GM12878 (cell line): ENCODE data around the gene DNAJC11. TPM values are rescaled to one million over a fixed set of nuclear protein-coding genes. Genes with fewer than 3 reads are reported as not detected.

Experiments used
- ATAC-seq: fragments of 200-7000 bp; cut with Tn5 transposase; 3 replicates; pipeline ENCODE4 v1.9.1; 2020; ENCODE audit warnings: mild to moderate bottlenecking, moderate library complexity
- BruUV-seq: library from RNA; stranded (reverse); fragments of 400-500 nt; replicated peaks from 2 replicates; lab custom pipeline; 2021; lab: Mats Ljungman, UMichigan
- CTCF ChIA-PET: fragments of 300-600 bp; sonication (Branson Sonifier 250); formaldehyde crosslinking; extraction: SDS; loops from one replicate; lab custom pipeline; 2021; ENCODE audit warnings: inconsistent platforms; lab: Yijun Ruan, JAX
- POLR2A ChIA-PET: fragments of 350-600 bp; formaldehyde crosslinking; extraction: SDS; loops from one replicate; lab custom pipeline; 2021; ENCODE audit warnings: inconsistent platforms; lab: Charles Lee
- RAD21 ChIA-PET: fragments of 300-600 bp; sonication (Branson Sonifier 250); formaldehyde crosslinking; loops from one replicate; lab custom pipeline; 2023; ENCODE audit warnings: antibody characterized with exemption; ENCODE audit not compliant: unreplicated experiment; lab: Charles Lee
- SMC1A ChIA-PET: fragments of 300-600 bp; sonication (Branson Sonifier 250); formaldehyde crosslinking; loops from one replicate; lab custom pipeline; 2023; ENCODE audit not compliant: unreplicated experiment, uncharacterized antibody; lab: Charles Lee
- DNase-seq: peaks from one replicate; pipeline ENCODE4 v3.0.0-alpha.2; 2011; ENCODE audit warnings: low read depth, low spot score
- FAIRE-seq: peaks from 3 replicates; lab custom pipeline; 2011; peaks lifted over from hg19 to GRCh38; lab: Jason Lieb, UNC
- H2AFZ ChIP-seq: 2 replicates; pipeline ENCODE4 v1.6.0; 2011; ENCODE audit warnings: low read depth, low read length, control low read depth; ENCODE audit not compliant: control insufficient read depth
- H3K27ac ChIP-seq: 2 replicates; pipeline ENCODE4 v1.5.1; 2011; ENCODE audit warnings: control low read depth; ENCODE audit not compliant: control insufficient read depth, insufficient read depth
- H3K27me3 ChIP-seq, 2 experiments: replicated peaks in 1 of 2; 2 replicates each; pipeline versions ENCODE4 v1.6.0 to v1.6.1; 2011; ENCODE audit warnings: low read length in 1 of 2; ENCODE audit not compliant: control insufficient read depth in 2 of 2, insufficient read depth in 2 of 2
- H3K36me3 ChIP-seq, 2 experiments: 2 replicates each; pipeline ENCODE4 v1.5.1; 2011; ENCODE audit warnings: low read length in 1 of 2; ENCODE audit not compliant: control insufficient read depth in 2 of 2, insufficient read depth in 2 of 2
- H3K4me1 ChIP-seq: 2 replicates; pipeline ENCODE4 v1.6.1; 2011; ENCODE audit warnings: mild to moderate bottlenecking, low read length, moderate library complexity, mixed read lengths; ENCODE audit not compliant: control insufficient read depth, insufficient read depth
- H3K4me2 ChIP-seq: 2 replicates; pipeline ENCODE4 v1.6.0; 2011; ENCODE audit warnings: control low read depth; ENCODE audit not compliant: control insufficient read depth, insufficient read depth
- H3K4me3 ChIP-seq: fragments of 200-600 bp; sonication (generic); 2 replicates; pipeline ENCODE4 v1.5.1; 2016
- H3K79me2 ChIP-seq: 2 replicates; pipeline ENCODE4 v1.6.0; 2011; ENCODE audit warnings: low read length; ENCODE audit not compliant: control insufficient read depth, insufficient read depth
- H3K9ac ChIP-seq: 2 replicates; pipeline ENCODE4 v1.8.0; 2011; ENCODE audit warnings: low read length, control low read depth, mixed read lengths; ENCODE audit not compliant: control insufficient read depth, insufficient read depth
- H3K9me3 ChIP-seq: replicated peaks from 3 replicates; pipeline ENCODE4 v1.5.1; 2011; ENCODE audit warnings: mild to moderate bottlenecking, low read length; ENCODE audit not compliant: control insufficient read depth, insufficient read depth
- H4K20me1 ChIP-seq: 2 replicates; pipeline ENCODE4 v1.6.0; 2011; ENCODE audit not compliant: control insufficient read depth, insufficient read depth
- HCFC1 ChIP-seq: fragments of 150-350 bp; IDR thresholded peaks from 2 replicates; pipeline ENCODE4 v1.6.1; 2014; ENCODE audit warnings: low read length
- IRF3 ChIP-seq: fragments of 450-650 bp; IDR thresholded peaks from 2 replicates; pipeline ENCODE4 v1.6.1; 2014; ENCODE audit warnings: mild to moderate bottlenecking
- NBN ChIP-seq: fragments of 450-650 bp; IDR thresholded peaks from 2 replicates; pipeline ENCODE4 v1.6.1; 2016
- NKRF ChIP-seq: fragments of 450-650 bp; conservative IDR thresholded peaks from 2 replicates; pipeline ENCODE4 v1.6.1; 2017; ENCODE audit warnings: mild to moderate bottlenecking, moderate library complexity
- SREBF2 ChIP-seq: IDR thresholded peaks from 2 replicates; pipeline ENCODE4 v1.6.1; 2012; ENCODE audit warnings: mild to moderate bottlenecking, low read length
- STAT3 ChIP-seq: IDR thresholded peaks from 2 replicates; pipeline ENCODE4 v1.6.1; 2011; ENCODE audit warnings: low read depth, low read length, improper control_type of control experiment
- YBX1 ChIP-seq: fragments of 450-650 bp; IDR thresholded peaks from 2 replicates; pipeline ENCODE4 v1.6.1; 2016; ENCODE audit warnings: antibody characterized with exemption
- ZNF687 ChIP-seq: fragments of 450-650 bp; IDR thresholded peaks from 2 replicates; pipeline ENCODE4 v1.6.1; 2017; ENCODE audit warnings: mild to moderate bottlenecking, moderate library complexity
- WGBS: methylation state at CpG from one replicate; pipeline ENCODE4 v1.1.6; 2016; ENCODE audit warnings: low lambda C conversion rate; ENCODE audit not compliant: insufficient replicate concordance, insufficient coverage; ENCODE audit errors: missing lambda C conversion rate; 5-methylcytosine and 5-hydroxymethylcytosine counted together
- in situ Hi-C: fragments of 300-500 bp; cut with MboI; formaldehyde crosslinking; loops from 9 replicates; pipeline ENCODE4 v1.14.3; 2018; ENCODE audit warnings: mixed read lengths
- intact Hi-C: fragments of 100-400 bp; cut with micrococcal nuclease; formaldehyde crosslinking; loops from one replicate; pipeline ENCODE4 v1.14.2; 2022; ENCODE audit not compliant: unreplicated experiment
- polyA plus RNA-seq, 11 experiments: library from polyadenylated mRNA; depleted of rRNA in 4 of 11; unstranded in 6 of 11; stranded (reverse) in 5 of 11; fragments of >200 nt; fragmentation: Nextera tagmentation in 4 of 11; fragmentation: Illumina TruSeq in 1 of 11; extraction: Ambion mirVana in 4 of 11; extraction: Trizol in 1 of 11; gene quantifications; 1 replicate in 1 of 11; 2 replicates in 10 of 11; pipeline versions ENCODE4 v1.2.1 to v1.2.3, GENCODE V29; 2011 to 2016; ENCODE audit warnings: inconsistent platforms in 2 of 11, missing spikeins in 2 of 11, low read depth in 1 of 11
- total RNA-seq, 4 experiments: library from RNA; depleted of rRNA in 3 of 4; stranded (reverse); fragments of >200 nt in 3 of 4; fragmentation: Illumina TruSeq in 1 of 4; extraction: Trizol in 1 of 4; gene quantifications; 2 replicates each; pipeline versions ENCODE4 v1.2.1 to v1.2.3, GENCODE V29; 2013 to 2021

DNAJC11 gene
- total and polyA plus RNA-seq, 10 of the 15 experiments (the other 5 are each of a cell fraction or from before 2014, with no cell fraction given), result 5.0 to 58.8 (median 39.5) TPM

- Histone ChIP-seq H3K9ac (no peak overlapping the region), H3K27me3 (no peaks in the 10 kb centered on the region), H3K36me3 (peaks cover 14 to 29% of the 10 kb centered on the region in 2 experiments; a peak in 3 of 4 replicates), H4K20me1 (no peaks in the 10 kb centered on the region), H3K4me3 (no peak overlapping the region), H3K4me1 (no peaks in the 10 kb centered on the region), H3K79me2 (no peaks in the 10 kb centered on the region), H3K4me2 (no peak overlapping the region), H2AFZ (no peak overlapping the region), H3K27ac (no peak overlapping the region), H3K9me3 (no peaks in the 10 kb centered on the region)
- ChIA-PET RAD21 (no interaction called here), CTCF (interaction anchor here (0.6 kb wide), 1 partner anchor 114 kb away, joined by 4 read pairs; no protein-coding TSS in a partner anchor), POLR2A (interaction anchor here (0.7 kb wide), 2 partner anchors 21 to 409 kb away, joined by 3 read pairs; no protein-coding TSS in a partner anchor), SMC1A (no interaction called here)
- BruUV-seq, result TSS peak; percentile 38
- no peak for ATAC-seq
- FAIRE-seq, result no peak
- DNase-seq, result no peak
- intact Hi-C loops (no loop called here), in situ Hi-C loops (no loop called here)
- WGBS, result 93% methylated on average over 28 of the region's 30 CpGs
- TF ChIP-seq STAT3, result no peak
- no peak for TF ChIP-seq HCFC1
- TF ChIP-seq NKRF, result no peak
- TF ChIP-seq YBX1, result no peak
- TF ChIP-seq SREBF2, result no peak
- no peak for TF ChIP-seq IRF3
- no peak for TF ChIP-seq ZNF687
- no peak for TF ChIP-seq NBN
Observed at GRCh38 chr1:6632588-6633514, 68.8 kb downstream of the DNAJC11 start.
